ENCODE measurements around the gene ADGRF5. TPM values are rescaled to one million over a fixed set of nuclear protein-coding genes. Genes with fewer than 3 reads are reported as not detected.
"Not testable (repeated sequence)": the region's sequence is repeated elsewhere in the genome, so short reads cannot be mapped to it uniquely, and the experiment has no call there.

ADGRF5 gene
- total and polyA plus RNA-seq, 12 donors = 27.1 to 92.1 (median 35.4) TPM

GRCh38 chr6:46865221-46865620, 56.5 kb downstream of the ADGRF5 start:
- Histone ChIP-seq H3K9me3 (no peaks in the 10 kb centered on the region), H3K4me3 (no peak overlapping the region), H3K36me3 (peaks cover 0 to 100% (median 11%) of the 10 kb centered on the region in 9 donors), H3K27ac (no peak overlapping the region), H3K27me3 (no peaks in the 10 kb centered on the region), H3K4me1 (no peaks in the 10 kb centered on the region)
- 89 to 91% methylated on average over 2 of the region's 2 CpGs for WGBS, 2 donors
- intact Hi-C loops (cut with DNase I) = loop anchor here in 1 of 10 donors (10.0 kb wide), 1 partner anchor 110 kb away; no protein-coding TSS in a partner anchor
- TF ChIP-seq CTCF (IDR thresholded peaks at IDR 0.05) = no peak
- no peak for ATAC-seq
- no peak for DNase-seq

GRCh38 chr6:46863791-46864190, 57.9 kb downstream of the ADGRF5 start:
- DNase-seq (no peak), ATAC-seq (no peak)
- H3K4me3 ChIP-seq = no peak overlapping the region
- no peak for TF ChIP-seq CTCF (IDR thresholded peaks at IDR 0.05)
- peaks cover 0 to 97% (median 11%) of the 10 kb centered on the region in 9 donors for H3K36me3 ChIP-seq
- no peaks in the 10 kb centered on the region for H3K4me1 ChIP-seq
- H3K9me3 ChIP-seq = no peaks in the 10 kb centered on the region
- intact Hi-C loops (cut with DNase I) = loop anchor here in 1 of 10 donors (10.0 kb wide), 1 partner anchor 111 kb away; no protein-coding TSS in a partner anchor
- H3K27ac ChIP-seq = no peak overlapping the region
- WGBS, 2 donors = 71 to 84% methylated on average over 3 of the region's 3 CpGs
- H3K27me3 ChIP-seq = no peaks in the 10 kb centered on the region

- no peak overlapping the region for H3K27ac ChIP-seq
- no peak for ATAC-seq
- H3K9me3 ChIP-seq = no peaks in the 10 kb centered on the region
- no peak overlapping the region for H3K4me3 ChIP-seq
- no peaks in the 10 kb centered on the region for H3K4me1 ChIP-seq
- intact Hi-C loops (cut with DNase I) = loop anchor here in 1 of 10 donors (10.0 kb wide), 1 partner anchor 112 kb away; no protein-coding TSS in a partner anchor
- 60 to 82% methylated on average over 2 of the region's 2 CpGs for WGBS, 2 donors
- no peak for TF ChIP-seq CTCF (IDR thresholded peaks at IDR 0.05)
- DNase-seq = no peak
- H3K36me3 ChIP-seq = peaks cover 0 to 94% (median 9%) of the 10 kb centered on the region in 9 donors
- H3K27me3 ChIP-seq = no peaks in the 10 kb centered on the region
Measured at GRCh38 chr6:46862381-46862780, 59.4 kb downstream of the ADGRF5 start.

GRCh38 chr6:46855966-46856365, 65.8 kb downstream of the ADGRF5 start:
- not testable (repeated sequence) for ATAC-seq, H3K4me3 ChIP-seq, H3K27me3 ChIP-seq, H3K27ac ChIP-seq, H3K9me3 ChIP-seq
- intact Hi-C loops (cut with DNase I) = loop anchor here in 1 of 10 donors (10.0 kb wide), 1 partner anchor 49 kb away; no protein-coding TSS in a partner anchor
- H3K36me3 ChIP-seq = peaks cover 0 to 52% (median 0%) of the 10 kb centered on the region in 9 donors
- 30 to 44% methylated on average over 1 of the region's 1 CpG for WGBS, 2 donors
- TF ChIP-seq CTCF (IDR thresholded peaks at IDR 0.05) = peak; percentile 39 to 68 (median 59)
- H3K4me1 ChIP-seq = peaks cover 0 to 34% (median 24%) of the 10 kb centered on the region in 9 donors
- peak in 1 of 2 donors; percentile 23 for DNase-seq

- intact Hi-C loops (cut with DNase I) = loop anchor here in 2 of 10 donors (5.0 to 10.0 kb wide), 2 partner anchors 51 to 53 kb away; no protein-coding TSS in a partner anchor
- Histone ChIP-seq H3K27ac (peak overlapping the region in 8 of 10 donors; percentile 12 to 68 (median 55)), H3K36me3 (peaks cover 0 to 23% (median 0%) of the 10 kb centered on the region in 9 donors), H3K4me1 (peaks cover 4 to 57% (median 38%) of the 10 kb centered on the region in 9 donors)
- H3K9me3 ChIP-seq, H3K4me3 ChIP-seq, H3K27me3 ChIP-seq: not testable (repeated sequence)
- 40 to 45% methylated on average over 4 of the region's 4 CpGs for WGBS, 2 donors
- ATAC-seq (peak in 7 of 8 donors; percentile 33 to 75 (median 61)), DNase-seq (peak in 1 of 2 donors; percentile 48)
Measured at GRCh38 chr6:46851576-46851975, 70.2 kb downstream of the ADGRF5 start.
